GM12874 (cell line): Measurements from ENCODE around the gene GNMT.

Experiments
- TF ChIP-seq, protein P1 (sequence below): IDR thresholded peaks from 2 replicates; pipeline ENCODE4 v1.5.1; 2011; ENCODE audit warnings: low read depth, mild to moderate bottlenecking, control low read depth, low read length, moderate library complexity; ENCODE audit not compliant: insufficient read depth

Gene GNMT

DNA sequence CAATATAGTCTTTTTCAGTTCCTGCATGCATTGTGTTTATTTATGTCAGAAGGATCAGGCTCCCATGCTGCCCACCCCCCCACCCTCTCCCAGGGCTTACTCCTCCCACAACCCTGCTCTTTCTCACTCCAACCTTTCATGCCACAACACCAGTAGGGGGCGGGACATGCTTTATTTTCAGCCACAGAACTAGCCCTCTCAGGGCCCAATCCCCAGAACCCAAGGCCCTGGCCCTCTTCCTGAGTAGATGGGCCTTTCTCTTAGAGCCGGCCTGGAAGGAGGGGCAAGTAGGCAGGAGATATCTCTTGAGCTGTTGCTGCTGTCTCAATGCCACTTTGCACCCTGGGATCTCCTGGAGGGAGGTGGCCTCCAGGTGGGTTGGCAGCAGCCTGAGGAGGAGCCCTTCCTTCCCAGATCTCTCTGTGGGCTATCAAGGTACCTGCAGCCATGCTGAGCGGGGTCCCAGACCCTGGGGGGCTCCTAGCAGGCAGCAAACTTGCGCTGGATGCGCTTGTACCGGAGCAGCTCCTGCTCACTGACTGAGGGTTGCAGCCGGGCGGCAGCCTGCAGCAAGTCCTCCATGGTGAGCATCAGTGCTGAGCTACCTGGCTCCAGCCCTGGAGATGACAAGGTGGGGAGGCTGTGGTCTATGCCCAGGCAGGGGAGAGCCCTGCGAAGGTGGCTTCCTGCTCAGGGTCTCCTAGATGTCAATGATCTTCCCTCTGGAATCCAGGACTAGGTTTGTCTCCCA lies 3.5 kb downstream of the GNMT start:
- TF ChIP-seq, protein P1, sequence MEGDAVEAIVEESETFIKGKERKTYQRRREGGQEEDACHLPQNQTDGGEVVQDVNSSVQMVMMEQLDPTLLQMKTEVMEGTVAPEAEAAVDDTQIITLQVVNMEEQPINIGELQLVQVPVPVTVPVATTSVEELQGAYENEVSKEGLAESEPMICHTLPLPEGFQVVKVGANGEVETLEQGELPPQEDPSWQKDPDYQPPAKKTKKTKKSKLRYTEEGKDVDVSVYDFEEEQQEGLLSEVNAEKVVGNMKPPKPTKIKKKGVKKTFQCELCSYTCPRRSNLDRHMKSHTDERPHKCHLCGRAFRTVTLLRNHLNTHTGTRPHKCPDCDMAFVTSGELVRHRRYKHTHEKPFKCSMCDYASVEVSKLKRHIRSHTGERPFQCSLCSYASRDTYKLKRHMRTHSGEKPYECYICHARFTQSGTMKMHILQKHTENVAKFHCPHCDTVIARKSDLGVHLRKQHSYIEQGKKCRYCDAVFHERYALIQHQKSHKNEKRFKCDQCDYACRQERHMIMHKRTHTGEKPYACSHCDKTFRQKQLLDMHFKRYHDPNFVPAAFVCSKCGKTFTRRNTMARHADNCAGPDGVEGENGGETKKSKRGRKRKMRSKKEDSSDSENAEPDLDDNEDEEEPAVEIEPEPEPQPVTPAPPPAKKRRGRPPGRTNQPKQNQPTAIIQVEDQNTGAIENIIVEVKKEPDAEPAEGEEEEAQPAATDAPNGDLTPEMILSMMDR = peak; percentile 26; the same call in 1 of the 2 replicates

DNA sequence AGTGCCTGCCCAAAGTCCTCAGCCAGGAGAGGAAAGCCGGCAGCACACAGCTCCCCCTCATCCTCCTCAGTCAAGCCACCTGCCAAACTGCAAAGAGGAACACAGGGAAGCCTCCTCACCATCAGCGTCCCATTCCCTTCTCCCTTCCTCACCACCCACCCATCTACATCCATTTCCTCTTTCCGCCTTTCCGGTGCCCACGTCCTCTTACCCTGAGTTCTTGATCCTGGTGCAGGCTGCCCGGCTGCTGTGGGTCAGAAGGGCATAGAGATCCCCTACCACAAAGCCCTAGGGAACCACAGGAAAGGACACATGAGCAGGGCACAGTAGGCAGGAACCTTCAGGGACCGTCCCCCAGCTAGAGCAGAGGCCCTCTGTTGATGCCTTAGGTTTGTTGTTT lies 6.0 kb downstream of the GNMT start:
- TF ChIP-seq, protein P1 = no peak

DNA sequence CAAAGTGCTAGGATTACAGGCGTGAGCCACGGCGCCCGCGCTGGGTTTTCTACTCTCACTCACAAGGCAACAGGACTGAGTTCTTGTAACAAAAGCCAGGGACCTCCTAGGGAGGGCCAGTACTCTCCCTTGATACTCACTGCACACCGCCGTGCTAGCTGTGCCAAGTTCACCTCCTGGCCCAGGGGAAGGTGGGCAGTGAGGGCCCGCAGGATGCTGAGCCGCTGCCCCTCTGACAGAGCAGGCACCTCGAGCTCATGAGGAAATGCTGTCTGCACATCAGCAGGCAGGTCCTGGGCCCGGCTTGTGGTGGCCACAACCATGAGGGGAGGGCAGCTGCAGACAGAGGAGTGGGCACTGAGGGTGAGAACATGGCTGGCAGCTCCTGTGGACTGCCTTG lies 6.7 kb downstream of the GNMT start:
- TF ChIP-seq, protein P1 = no peak

DNA sequence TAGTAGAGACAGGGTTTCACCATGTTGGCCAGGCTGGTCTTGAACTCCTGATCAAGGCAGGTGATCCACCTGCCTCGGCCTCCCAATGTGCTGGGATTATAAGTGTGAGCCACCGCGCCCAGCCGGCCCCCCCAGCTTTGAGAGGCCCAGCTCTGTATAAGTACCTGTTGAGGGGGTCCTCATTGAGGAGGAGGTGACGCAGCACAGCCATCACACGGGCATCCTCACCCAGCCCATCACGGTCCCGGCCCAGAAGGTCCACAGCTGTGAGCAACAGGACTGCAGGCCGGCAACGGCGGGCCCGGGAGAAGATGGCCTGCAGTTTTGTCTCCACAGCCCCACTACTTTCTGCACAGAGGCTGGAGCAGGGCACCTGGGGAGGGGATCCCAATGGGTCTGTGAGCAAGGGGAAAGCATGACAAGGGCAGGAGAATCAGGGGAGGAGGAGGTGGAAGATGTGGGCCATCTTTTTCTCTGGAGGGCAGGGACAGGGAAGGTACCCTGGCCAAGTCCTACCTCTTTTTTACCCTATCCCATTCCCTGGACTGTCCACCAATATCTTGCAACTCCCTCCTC lies 7.7 kb downstream of the GNMT start:
- TF ChIP-seq, protein P1 = no peak

DNA sequence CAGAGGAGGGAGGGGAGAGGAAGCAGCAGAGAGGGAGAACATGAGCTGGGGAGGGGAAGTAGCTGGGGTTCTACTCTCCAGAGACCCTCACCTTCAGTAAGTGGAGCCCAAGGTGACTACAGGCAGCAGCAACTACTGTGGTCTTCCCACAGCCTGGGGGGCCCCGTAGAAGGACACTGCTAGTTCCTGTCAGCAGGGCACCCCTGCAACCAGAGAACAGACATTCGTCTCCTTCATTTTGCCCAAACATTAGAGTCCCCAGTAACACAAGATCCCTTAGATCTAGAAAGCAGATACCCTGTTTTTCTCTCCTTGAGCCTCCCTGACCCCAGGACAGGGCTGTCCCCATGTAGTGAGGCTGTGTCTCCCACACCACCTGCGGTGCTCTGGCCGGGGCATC lies 8.2 kb downstream of the GNMT start:
- TF ChIP-seq, protein P1 = no peak

DNA sequence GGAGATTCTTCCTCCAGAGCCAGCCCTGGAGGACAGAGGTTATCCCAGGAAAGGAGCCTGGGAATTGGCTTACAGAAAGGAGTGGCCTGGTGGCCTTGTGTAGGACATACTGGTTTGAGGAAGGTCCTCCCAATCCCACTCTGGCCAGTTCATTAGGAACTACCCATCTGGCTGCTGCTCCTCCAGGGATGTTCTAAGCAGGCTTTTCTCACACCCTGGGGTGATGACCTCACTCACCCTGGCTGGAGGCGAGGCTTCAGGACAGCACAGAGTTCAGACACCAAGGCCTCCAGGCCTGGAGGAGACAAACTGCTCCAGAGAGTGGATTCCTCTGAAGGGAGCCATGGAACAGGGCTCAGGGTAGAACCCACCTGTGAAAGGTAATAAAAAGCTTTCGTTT lies 8.9 kb downstream of the GNMT start:
- TF ChIP-seq, protein P1 = no peak

DNA sequence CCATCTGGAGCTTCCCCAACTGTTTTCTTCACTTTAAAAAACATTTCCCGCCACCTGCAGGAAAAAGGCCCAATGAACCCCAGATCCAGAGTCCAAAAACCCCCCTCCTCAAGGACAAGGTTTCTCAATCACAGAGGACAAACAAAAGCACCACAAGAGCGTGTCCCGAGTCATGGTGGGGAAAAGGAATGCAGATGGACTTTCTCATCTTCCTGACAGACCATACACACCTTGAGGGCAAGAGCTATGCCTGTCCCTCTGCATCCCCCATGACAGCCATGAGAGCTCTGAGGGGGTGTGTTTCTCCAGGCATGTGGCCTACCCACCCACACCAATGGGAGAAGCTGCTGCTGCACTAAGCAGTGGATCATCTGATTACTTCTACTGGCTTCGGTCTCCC lies 9.4 kb downstream of the GNMT start:
- TF ChIP-seq, protein P1 = no peak
